ENCODE data around the gene CEP112.

DNA sequence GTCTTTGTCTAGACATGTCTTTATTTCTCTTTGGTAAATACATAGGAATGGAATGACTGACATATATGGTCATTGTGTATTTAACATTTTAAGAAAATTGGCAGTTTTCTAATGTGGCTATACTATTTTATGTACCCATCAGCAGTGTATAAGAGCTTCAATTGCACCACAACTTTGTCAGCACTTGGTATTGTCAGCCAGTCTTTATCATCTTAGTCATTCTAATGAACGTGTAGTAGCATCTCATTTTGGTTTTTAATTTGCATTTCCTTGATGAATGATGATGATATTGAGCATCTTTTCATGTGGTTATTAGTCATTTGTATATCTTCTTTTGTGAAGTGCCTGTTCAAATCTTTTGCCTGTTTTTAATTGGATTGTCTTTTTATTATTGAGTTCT lies 239.3 kb downstream of the CEP112 start:
- TF ChIP-seq L3MBTL2 (conservative IDR thresholded peaks at IDR 0.05), result no peak
- no peak for TF ChIP-seq ELF4 (IDR thresholded peaks at IDR 0.05)
- TF ChIP-seq SP1 (IDR thresholded peaks at IDR 0.05), result no peak
- no peak for TF ChIP-seq FOXK2 (IDR thresholded peaks at IDR 0.05)
- no peak for TF ChIP-seq TARDBP (IDR thresholded peaks at IDR 0.05)
- TF ChIP-seq CTBP1 (IDR thresholded peaks at IDR 0.05; ENCODE audit: borderline replicate concordance), result no peak
- TF ChIP-seq LEF1 (IDR thresholded peaks at IDR 0.05; ENCODE audit: borderline replicate concordance), result no peak
- TF ChIP-seq, protein P1, sequence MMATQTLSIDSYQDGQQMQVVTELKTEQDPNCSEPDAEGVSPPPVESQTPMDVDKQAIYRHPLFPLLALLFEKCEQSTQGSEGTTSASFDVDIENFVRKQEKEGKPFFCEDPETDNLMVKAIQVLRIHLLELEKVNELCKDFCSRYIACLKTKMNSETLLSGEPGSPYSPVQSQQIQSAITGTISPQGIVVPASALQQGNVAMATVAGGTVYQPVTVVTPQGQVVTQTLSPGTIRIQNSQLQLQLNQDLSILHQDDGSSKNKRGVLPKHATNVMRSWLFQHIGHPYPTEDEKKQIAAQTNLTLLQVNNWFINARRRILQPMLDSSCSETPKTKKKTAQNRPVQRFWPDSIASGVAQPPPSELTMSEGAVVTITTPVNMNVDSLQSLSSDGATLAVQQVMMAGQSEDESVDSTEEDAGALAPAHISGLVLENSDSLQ (IDR thresholded peaks at IDR 0.05), result no peak
- TF ChIP-seq ARNT (IDR thresholded peaks at IDR 0.05), result no peak
- no peak for TF ChIP-seq HDGF (IDR thresholded peaks at IDR 0.05; ENCODE audit: borderline replicate concordance)
- TF ChIP-seq ZNF384 (IDR thresholded peaks at IDR 0.05), result no peak
- no peak for TF ChIP-seq FOXM1 (IDR thresholded peaks at IDR 0.05; ENCODE audit: borderline replicate concordance)

All from HEK293T (cell line).